ENCODE data around the gene UCK2.

The UCK2 gene

DNA sequence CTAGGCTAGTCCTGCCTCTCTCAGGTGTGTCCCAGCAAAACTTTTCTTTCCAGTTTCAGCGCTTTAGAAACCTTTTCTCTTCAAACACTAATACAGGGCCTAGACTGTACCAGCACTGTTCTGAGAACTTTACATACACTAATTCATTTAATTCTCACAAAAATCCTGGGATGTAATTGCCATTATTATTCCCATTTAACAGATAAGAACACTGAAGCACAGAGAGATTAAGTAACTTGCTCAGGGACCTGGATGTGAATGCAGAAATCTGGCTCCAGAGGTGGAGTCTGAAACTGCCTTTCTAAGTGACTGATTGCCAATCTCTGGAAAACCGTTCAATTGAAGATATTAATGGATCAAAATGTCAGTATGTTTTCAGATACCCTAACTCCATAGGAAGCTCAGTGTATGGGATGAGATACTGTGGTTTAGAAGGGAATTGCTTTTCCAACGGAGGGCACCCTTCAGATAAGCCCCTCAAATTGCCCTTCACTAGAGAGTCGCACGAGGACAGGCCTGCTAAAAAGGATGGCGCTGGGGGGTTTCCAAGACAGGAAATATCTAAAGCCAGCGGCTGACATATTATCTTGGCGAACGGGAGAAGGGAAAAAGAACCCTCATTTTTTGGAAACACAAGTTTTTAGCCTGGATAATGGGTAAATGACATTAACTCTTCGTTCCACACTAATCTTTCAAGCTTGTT, 698 bp upstream of the UCK2 start:
- in situ Hi-C loops (cut with HindIII; ENCODE audit: low sequenced_read_pairs), result no loop called here
- TF ChIP-seq, protein P1, sequence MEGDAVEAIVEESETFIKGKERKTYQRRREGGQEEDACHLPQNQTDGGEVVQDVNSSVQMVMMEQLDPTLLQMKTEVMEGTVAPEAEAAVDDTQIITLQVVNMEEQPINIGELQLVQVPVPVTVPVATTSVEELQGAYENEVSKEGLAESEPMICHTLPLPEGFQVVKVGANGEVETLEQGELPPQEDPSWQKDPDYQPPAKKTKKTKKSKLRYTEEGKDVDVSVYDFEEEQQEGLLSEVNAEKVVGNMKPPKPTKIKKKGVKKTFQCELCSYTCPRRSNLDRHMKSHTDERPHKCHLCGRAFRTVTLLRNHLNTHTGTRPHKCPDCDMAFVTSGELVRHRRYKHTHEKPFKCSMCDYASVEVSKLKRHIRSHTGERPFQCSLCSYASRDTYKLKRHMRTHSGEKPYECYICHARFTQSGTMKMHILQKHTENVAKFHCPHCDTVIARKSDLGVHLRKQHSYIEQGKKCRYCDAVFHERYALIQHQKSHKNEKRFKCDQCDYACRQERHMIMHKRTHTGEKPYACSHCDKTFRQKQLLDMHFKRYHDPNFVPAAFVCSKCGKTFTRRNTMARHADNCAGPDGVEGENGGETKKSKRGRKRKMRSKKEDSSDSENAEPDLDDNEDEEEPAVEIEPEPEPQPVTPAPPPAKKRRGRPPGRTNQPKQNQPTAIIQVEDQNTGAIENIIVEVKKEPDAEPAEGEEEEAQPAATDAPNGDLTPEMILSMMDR (IDR thresholded peaks at IDR 0.05; ENCODE audit: low read depth, low read length), result no peak
- DNase-seq (ENCODE audit: low read depth, low spot score), result peak; percentile 15
- H3K4me3 ChIP-seq (ENCODE audit: low read depth, low read length), result peak overlapping the region; percentile 88

DNA sequence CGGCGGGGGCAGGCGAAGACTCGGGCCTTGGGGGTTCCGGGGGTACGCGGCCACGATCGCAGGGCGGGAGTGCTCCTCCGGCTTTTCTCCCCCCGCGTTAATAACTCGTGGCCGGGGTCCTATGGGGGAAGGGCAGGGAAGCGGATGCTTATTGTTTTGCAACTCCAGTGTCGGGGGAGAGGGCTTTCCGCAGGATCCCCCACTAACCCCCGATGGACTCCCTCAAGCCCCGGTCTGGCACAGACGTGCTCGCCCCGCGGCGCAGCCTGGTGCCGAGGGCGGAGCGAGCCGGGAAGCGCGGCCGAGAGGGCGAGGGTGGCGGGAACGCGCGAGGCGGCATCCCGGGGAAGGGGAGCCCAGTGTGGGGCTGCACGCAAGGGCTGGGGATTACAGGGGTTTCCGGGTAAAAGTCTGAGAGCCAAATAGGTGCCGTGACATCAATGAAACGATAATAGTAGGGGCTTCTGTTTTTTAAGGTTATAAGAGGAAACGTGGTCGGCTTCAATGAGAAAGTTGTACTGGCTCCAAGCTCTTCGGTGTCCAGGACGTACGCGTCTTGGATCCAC, 772 bp downstream of the UCK2 start:
- peak overlapping the region; percentile 88 for H3K4me3 ChIP-seq (ENCODE audit: low read depth, low read length)
- no peak for DNase-seq (ENCODE audit: low read depth, low spot score)
- in situ Hi-C loops (cut with HindIII; ENCODE audit: low sequenced_read_pairs), result no loop called here
- TF ChIP-seq, protein P1 (IDR thresholded peaks at IDR 0.05; ENCODE audit: low read depth, low read length), result peak; percentile 6

DNA sequence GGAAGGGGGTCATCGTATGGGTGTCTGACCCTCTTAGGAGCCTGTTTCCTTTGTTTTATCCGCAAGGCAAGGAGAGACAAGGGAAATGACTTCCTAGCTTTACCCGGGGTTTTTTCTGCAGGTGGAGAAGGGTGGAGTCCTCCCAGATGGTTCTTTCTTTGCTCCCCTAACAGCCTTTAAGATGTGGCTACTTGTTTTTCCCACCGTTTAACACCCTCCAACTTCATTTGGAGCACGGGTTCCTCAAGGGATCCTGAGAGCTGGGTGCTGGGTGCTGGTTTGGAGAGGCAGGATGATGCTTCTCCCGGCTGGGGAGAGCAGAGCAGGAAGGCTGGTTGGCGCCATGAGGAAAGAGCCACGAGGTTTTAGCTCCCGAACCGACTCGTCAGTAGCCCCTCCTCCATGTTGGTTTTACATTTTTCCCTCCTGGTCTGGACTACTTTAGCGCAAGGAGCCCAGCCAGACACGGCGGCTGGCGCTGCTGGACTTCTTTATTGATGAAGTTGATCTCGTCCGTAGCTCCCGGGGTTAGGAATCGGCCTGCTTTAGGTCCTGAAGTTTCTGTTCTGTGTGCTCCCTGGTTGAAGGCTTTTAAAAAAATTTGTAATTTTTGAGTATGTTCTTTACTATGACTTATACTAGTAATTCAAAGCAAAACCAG, 1.4 kb downstream of the UCK2 start:
- H3K4me3 ChIP-seq (ENCODE audit: low read depth, low read length), result peak overlapping the region; percentile 88
- TF ChIP-seq, protein P1 (IDR thresholded peaks at IDR 0.05; ENCODE audit: low read depth, low read length), result no peak
- peak; percentile 88 for DNase-seq (ENCODE audit: low read depth, low spot score)
- in situ Hi-C loops (cut with HindIII; ENCODE audit: low sequenced_read_pairs), result no loop called here

DNA sequence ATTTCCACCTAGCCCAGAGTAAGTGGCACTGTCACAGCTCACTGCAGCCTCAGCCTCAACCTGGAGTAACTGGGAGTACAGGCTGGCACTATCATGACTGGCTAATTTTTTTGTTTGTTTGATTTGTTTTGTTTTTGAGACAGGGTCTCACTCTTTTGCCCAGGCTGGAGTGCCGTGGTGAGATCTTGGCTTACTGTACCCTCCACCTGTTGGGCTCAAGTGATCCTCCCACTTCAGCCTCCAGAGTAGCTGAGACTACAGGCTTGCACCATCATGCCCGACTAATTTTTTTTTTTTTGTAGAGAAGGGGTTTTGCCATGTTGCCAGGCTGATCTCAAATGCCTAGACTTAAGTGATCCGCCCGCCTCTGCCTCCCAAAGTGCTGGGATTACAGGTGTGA, 2.5 kb downstream of the UCK2 start:
- TF ChIP-seq, protein P1 (IDR thresholded peaks at IDR 0.05; ENCODE audit: low read depth, low read length), result no peak
- DNase-seq (ENCODE audit: low read depth, low spot score), result no peak
- in situ Hi-C loops (cut with HindIII; ENCODE audit: low sequenced_read_pairs), result no loop called here
- H3K4me3 ChIP-seq (ENCODE audit: low read depth, low read length), result no peak overlapping the region

DNA sequence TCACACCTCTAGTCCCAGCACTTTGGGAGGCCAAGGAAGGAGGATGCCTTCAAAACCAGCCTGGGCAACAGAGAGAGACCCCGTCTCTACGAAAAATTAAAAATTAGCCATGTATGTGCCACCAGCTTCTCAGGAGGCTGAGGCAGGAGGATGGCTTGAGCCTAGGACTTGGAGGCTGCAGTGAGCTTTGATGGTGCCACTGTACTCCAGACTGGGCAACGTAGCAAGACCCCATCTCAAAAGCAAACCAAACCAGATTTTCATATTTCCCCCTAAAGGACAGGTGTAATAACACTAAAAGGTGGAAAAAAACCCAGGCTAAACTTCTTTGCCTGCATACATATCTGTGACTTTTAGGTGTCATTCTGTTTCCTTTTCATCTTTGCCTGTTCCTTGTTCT, 3.7 kb downstream of the UCK2 start:
- no peak overlapping the region for H3K4me3 ChIP-seq (ENCODE audit: low read depth, low read length)
- TF ChIP-seq, protein P1 (IDR thresholded peaks at IDR 0.05; ENCODE audit: low read depth, low read length), result no peak
- in situ Hi-C loops (cut with HindIII; ENCODE audit: low sequenced_read_pairs), result no loop called here
- no peak for DNase-seq (ENCODE audit: low read depth, low spot score)

DNA sequence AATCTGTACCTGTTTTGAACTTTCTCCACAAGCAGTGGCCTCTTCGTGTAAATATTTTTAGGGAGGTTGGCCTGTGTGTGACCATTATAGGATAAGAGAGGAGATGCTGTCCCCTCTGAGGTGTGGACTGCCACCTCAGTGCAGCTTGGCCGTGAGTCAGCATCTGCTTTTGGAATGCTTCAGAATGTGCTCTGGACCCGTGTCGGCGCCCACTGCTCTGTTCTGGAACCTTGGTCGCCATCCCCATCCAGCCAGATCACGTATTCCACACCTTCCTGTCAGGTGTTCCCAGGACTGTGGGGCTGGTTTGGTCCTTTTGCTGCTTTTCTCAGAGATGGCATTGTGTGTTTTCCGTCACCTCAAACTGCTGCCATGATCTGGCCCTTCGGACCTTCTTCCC, 5.5 kb downstream of the UCK2 start:
- H3K4me3 ChIP-seq (ENCODE audit: low read depth, low read length), result no peak overlapping the region
- no peak for DNase-seq (ENCODE audit: low read depth, low spot score)
- in situ Hi-C loops (cut with HindIII; ENCODE audit: low sequenced_read_pairs), result no loop called here
- TF ChIP-seq, protein P1 (IDR thresholded peaks at IDR 0.05; ENCODE audit: low read depth, low read length), result no peak

Data from astrocyte of the spinal cord (primary cell).